ENCODE results near the gene PCCA.
A peak's percentile ranks its signal among the peaks of the same experiment; 100 is the strongest.

Gene PCCA

DNA sequence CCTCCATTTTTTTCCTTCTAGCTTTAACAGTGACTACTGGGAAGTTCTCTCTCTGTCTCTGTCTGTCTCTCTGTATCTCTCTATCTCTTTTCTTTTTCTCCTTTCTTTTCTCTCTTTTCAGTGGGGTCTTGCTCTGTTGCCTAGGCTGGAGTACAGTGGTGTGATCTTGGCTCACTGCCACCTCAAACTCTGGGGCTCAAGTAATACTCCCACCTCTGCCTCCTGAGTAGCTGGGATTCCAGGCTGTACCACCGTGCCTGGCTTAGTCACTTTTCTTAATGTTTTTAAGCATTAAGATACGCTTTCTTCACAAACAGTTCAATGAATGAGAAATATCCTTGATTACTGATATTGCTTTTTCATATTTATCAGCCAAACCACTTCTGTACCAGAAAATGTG lies 13.1 kb downstream of the PCCA start:
- no peaks in the 10 kb centered on the region for H3K27me3 Mint-ChIP-seq
- H3K27ac Mint-ChIP-seq (ENCODE audit: low read depth) = no peak overlapping the region
- H3K9me3 Mint-ChIP-seq = no peaks in the 10 kb centered on the region
- no peak overlapping the region for H3K4me3 Mint-ChIP-seq
- H3K4me1 Mint-ChIP-seq = peaks cover 16% of the 10 kb centered on the region
- H3K36me3 Mint-ChIP-seq (ENCODE audit: insufficient read depth) = peaks cover 8% of the 10 kb centered on the region
- no peak for DNase-seq (ENCODE audit: low spot score in 2 of 2)
- ATAC-seq (replicated peaks; ENCODE audit: extremely low read depth, poor library complexity, severe bottlenecking) = no peak

- peaks cover 4% of the 10 kb centered on the region for H3K4me1 Mint-ChIP-seq
- no peak for ATAC-seq (replicated peaks; ENCODE audit: extremely low read depth, poor library complexity, severe bottlenecking)
- peaks cover 8% of the 10 kb centered on the region for H3K36me3 Mint-ChIP-seq (ENCODE audit: insufficient read depth)
- no peak overlapping the region for H3K27ac Mint-ChIP-seq (ENCODE audit: low read depth)
- DNase-seq (ENCODE audit: low spot score in 2 of 2) = no peak
- H3K9me3 Mint-ChIP-seq = no peaks in the 10 kb centered on the region
- H3K27me3 Mint-ChIP-seq = no peaks in the 10 kb centered on the region
- no peak overlapping the region for H3K4me3 Mint-ChIP-seq
Measured at GRCh38 chr13:100106005-100106404, 17.1 kb downstream of the PCCA start.

DNA sequence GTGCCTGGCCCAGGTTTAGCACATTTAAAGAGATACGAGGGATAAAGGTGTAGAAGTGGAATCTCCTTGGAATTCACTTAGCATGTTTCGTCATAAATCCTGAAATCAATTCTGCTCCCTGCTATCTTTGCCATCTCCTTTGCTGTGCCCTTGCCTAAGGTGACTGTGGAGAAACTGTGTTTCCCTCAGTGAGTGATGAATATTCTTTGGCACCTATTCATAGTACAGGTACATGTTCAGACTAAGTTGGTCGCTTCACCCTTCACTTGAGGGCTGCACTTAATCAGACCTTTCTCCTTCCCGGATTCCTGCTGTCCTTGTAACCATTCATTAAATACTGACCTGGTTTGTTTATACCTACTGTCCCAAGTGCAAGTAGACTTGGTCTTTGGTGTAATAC lies 17.8 kb downstream of the PCCA start:
- H3K36me3 Mint-ChIP-seq (ENCODE audit: insufficient read depth) = peaks cover 8% of the 10 kb centered on the region
- H3K9me3 Mint-ChIP-seq = no peaks in the 10 kb centered on the region
- H3K4me3 Mint-ChIP-seq = no peak overlapping the region
- DNase-seq (ENCODE audit: low spot score in 2 of 2) (no peak), ATAC-seq (replicated peaks; ENCODE audit: extremely low read depth, poor library complexity, severe bottlenecking) (no peak)
- no peak overlapping the region for H3K27ac Mint-ChIP-seq (ENCODE audit: low read depth)
- no peaks in the 10 kb centered on the region for H3K27me3 Mint-ChIP-seq
- H3K4me1 Mint-ChIP-seq = peaks cover 4% of the 10 kb centered on the region

- peaks cover 3% of the 10 kb centered on the region for H3K36me3 Mint-ChIP-seq (ENCODE audit: insufficient read depth)
- H3K4me1 Mint-ChIP-seq = no peaks in the 10 kb centered on the region
- no peak for DNase-seq (ENCODE audit: low spot score in 2 of 2)
- no peak overlapping the region for H3K27ac Mint-ChIP-seq (ENCODE audit: low read depth)
- ATAC-seq (replicated peaks; ENCODE audit: extremely low read depth, poor library complexity, severe bottlenecking) = no peak
- H3K9me3 Mint-ChIP-seq = no peaks in the 10 kb centered on the region
- H3K4me3 Mint-ChIP-seq = no peak overlapping the region
- H3K27me3 Mint-ChIP-seq = no peaks in the 10 kb centered on the region
Measured at GRCh38 chr13:100108913-100109507, 20.1 kb downstream of the PCCA start.

DNA sequence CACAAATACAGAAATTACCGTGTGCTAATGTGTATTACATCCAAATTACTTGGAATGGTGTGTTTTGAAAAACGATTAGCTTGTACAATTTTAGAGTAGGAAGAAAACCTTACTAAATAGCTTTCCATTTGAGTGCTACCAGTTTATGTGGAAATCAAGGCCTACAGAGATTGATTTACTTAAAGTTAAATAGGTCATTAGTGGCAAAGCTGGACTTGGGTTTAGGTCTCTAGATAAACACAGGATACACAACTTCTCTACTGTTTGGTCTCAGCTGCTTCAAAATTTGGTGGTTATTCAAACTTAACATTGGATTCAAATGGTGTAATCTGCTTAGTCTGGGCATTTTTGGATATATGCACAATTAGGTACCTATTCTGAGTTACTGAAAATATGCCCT lies 21.4 kb downstream of the PCCA start:
- H3K27me3 Mint-ChIP-seq = no peaks in the 10 kb centered on the region

GRCh38 chr13:100112186-100112838 lies 23.4 kb downstream of the PCCA start:
- Mint-ChIP-seq H3K27ac (ENCODE audit: low read depth) (no peak overlapping the region), H3K4me3 (no peak overlapping the region), H3K27me3 (no peaks in the 10 kb centered on the region), H3K4me1 (no peaks in the 10 kb centered on the region), H3K36me3 (ENCODE audit: insufficient read depth) (no peaks in the 10 kb centered on the region), H3K9me3 (no peaks in the 10 kb centered on the region)
- ATAC-seq (replicated peaks; ENCODE audit: extremely low read depth, poor library complexity, severe bottlenecking) = no peak
- DNase-seq (ENCODE audit: low spot score in 2 of 2) = no peak

More for the DNA sequence above, 21.4 kb downstream of the PCCA start:
- Mint-ChIP-seq H3K4me3 (no peak overlapping the region), H3K27ac (ENCODE audit: low read depth) (no peak overlapping the region), H3K9me3 (no peaks in the 10 kb centered on the region), H3K4me1 (no peaks in the 10 kb centered on the region), H3K36me3 (ENCODE audit: insufficient read depth) (no peaks in the 10 kb centered on the region)
- no peak for DNase-seq (ENCODE audit: low spot score in 2 of 2)
- no peak for ATAC-seq (replicated peaks; ENCODE audit: extremely low read depth, poor library complexity, severe bottlenecking)

DNA sequence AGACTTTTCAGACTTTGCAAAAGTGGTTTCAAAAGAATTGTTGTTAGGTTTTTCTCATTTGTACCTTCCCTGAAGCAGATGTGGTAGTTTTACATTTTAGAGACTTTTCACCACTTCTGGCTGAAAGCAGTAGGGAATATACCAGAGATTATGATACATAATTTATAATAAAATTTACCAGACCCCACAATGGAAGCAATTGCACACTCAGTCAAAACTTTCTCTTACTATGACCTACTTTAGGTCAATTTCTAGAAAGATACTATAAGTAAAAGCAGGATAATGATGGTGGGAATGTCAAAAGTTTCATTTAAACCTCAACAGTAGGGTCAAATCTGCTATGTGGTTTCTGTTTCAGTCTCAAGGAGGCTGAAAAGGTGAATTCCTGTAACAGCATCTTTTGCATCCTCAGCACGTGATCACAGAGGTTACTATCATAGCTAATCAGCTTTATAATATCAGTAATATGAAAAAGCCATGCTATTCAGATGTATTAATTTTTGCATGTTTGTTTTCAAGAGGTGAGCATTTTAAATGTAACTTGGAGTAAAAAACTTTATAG lies 26.9 kb downstream of the PCCA start:
- H3K27me3 Mint-ChIP-seq = no peaks in the 10 kb centered on the region
- no peaks in the 10 kb centered on the region for H3K9me3 Mint-ChIP-seq
- DNase-seq (ENCODE audit: low spot score in 2 of 2) (no peak), ATAC-seq (replicated peaks; ENCODE audit: extremely low read depth, poor library complexity, severe bottlenecking) (no peak)
- H3K4me3 Mint-ChIP-seq = no peak overlapping the region
- H3K36me3 Mint-ChIP-seq (ENCODE audit: insufficient read depth) = peaks cover 5% of the 10 kb centered on the region
- no peaks in the 10 kb centered on the region for H3K4me1 Mint-ChIP-seq
- H3K27ac Mint-ChIP-seq (ENCODE audit: low read depth) = no peak overlapping the region

DNA sequence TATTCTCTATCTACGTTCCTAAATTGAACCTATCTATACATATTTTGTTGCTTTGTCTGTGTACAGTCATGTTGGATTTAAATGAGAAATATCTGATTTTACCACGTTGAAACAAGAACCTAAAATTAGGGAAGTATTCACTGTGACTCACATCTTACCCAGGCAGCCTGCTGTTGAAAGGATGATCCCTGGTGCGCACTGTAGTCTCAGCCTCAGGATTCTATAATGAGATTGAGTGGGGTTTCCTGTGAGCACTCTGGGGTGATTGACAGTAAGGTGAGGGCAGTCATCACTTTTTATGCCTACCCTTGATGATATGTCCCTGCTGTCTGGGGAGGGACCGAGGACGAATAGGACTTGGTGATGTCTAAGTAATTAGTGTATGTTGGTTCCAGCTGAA lies 35.4 kb downstream of the PCCA start:
- Mint-ChIP-seq H3K36me3 (ENCODE audit: insufficient read depth) (peaks cover 6% of the 10 kb centered on the region), H3K4me1 (peaks cover 5% of the 10 kb centered on the region), H3K9me3 (no peaks in the 10 kb centered on the region), H3K4me3 (no peak overlapping the region), H3K27me3 (no peaks in the 10 kb centered on the region), H3K27ac (ENCODE audit: low read depth) (no peak overlapping the region)
- ATAC-seq (replicated peaks; ENCODE audit: extremely low read depth, poor library complexity, severe bottlenecking) = no peak
- DNase-seq (ENCODE audit: low spot score in 2 of 2) = no peak

DNA sequence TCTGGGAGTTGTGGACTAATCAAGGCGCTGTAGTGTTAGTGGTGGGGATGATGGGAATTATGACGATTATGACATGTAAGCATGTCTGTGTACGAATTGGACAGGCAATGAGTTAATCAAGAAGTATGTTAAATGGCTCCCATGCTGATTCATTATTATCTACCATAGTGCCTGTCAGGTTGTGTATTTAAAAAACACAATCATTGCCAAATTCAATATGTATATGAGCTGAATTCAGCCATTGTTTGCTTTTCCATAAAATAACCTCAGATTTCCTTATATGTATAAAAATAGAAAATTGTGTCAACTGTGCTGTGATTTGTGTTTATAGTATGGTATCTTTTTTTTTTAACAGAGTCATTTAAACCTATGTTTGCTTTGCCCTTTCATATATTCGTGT lies 37.1 kb downstream of the PCCA start:
- peaks cover 13% of the 10 kb centered on the region for H3K4me1 Mint-ChIP-seq
- no peak overlapping the region for H3K4me3 Mint-ChIP-seq
- no peaks in the 10 kb centered on the region for H3K9me3 Mint-ChIP-seq
- H3K27ac Mint-ChIP-seq (ENCODE audit: low read depth) = no peak overlapping the region
- ATAC-seq (replicated peaks; ENCODE audit: extremely low read depth, poor library complexity, severe bottlenecking) = no peak
- peaks cover 4% of the 10 kb centered on the region for H3K36me3 Mint-ChIP-seq (ENCODE audit: insufficient read depth)
- no peak for DNase-seq (ENCODE audit: low spot score in 2 of 2)
- H3K27me3 Mint-ChIP-seq = no peaks in the 10 kb centered on the region

GRCh38 chr13:100128373-100128772 lies 39.5 kb downstream of the PCCA start:
- no peak for DNase-seq (ENCODE audit: low spot score in 2 of 2)
- Mint-ChIP-seq H3K27me3 (no peaks in the 10 kb centered on the region), H3K4me3 (no peak overlapping the region), H3K4me1 (peaks cover 13% of the 10 kb centered on the region), H3K36me3 (ENCODE audit: insufficient read depth) (peaks cover 4% of the 10 kb centered on the region), H3K27ac (ENCODE audit: low read depth) (no peak overlapping the region), H3K9me3 (no peaks in the 10 kb centered on the region)
- no peak for ATAC-seq (replicated peaks; ENCODE audit: extremely low read depth, poor library complexity, severe bottlenecking)

- no peak overlapping the region for H3K4me3 Mint-ChIP-seq
- no peak overlapping the region for H3K27ac Mint-ChIP-seq (ENCODE audit: low read depth)
- ATAC-seq (replicated peaks; ENCODE audit: extremely low read depth, poor library complexity, severe bottlenecking) = no peak
- no peak for DNase-seq (ENCODE audit: low spot score in 2 of 2)
- H3K36me3 Mint-ChIP-seq (ENCODE audit: insufficient read depth) = peaks cover 4% of the 10 kb centered on the region
- no peaks in the 10 kb centered on the region for H3K27me3 Mint-ChIP-seq
- peaks cover 13% of the 10 kb centered on the region for H3K4me1 Mint-ChIP-seq
- H3K9me3 Mint-ChIP-seq = no peaks in the 10 kb centered on the region
Measured at GRCh38 chr13:100128838-100129237, 39.9 kb downstream of the PCCA start.

DNA sequence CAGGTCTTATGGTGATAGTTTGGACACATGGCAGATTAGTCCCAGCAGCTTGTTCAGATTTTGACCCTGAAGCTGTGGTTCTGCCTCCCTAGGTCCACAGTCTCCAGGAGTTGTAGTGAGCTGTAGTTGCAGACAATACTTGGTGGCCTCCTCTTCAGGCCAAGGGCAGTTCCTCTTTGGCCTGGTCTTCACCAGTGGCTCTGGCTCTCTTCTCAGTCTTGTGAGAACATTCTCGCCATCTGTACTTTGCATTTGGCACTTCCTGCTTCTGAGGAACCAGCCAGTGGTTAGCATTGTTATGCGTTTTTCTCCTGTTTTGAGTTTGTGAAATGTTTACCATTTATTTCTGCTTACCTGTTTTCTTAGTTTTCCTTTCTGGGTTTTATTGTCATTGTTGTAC lies 40.7 kb downstream of the PCCA start:
- no peak for ATAC-seq (replicated peaks; ENCODE audit: extremely low read depth, poor library complexity, severe bottlenecking)
- Mint-ChIP-seq H3K36me3 (ENCODE audit: insufficient read depth) (peaks cover 4% of the 10 kb centered on the region), H3K4me3 (no peak overlapping the region), H3K27me3 (no peaks in the 10 kb centered on the region), H3K4me1 (peaks cover 13% of the 10 kb centered on the region), H3K9me3 (no peaks in the 10 kb centered on the region), H3K27ac (ENCODE audit: low read depth) (peak overlapping the region; percentile 42)
- DNase-seq (ENCODE audit: low spot score in 2 of 2) = no peak

- Mint-ChIP-seq H3K27ac (ENCODE audit: low read depth) (peak overlapping the region; percentile 42), H3K4me1 (peaks cover 13% of the 10 kb centered on the region), H3K4me3 (no peak overlapping the region), H3K27me3 (no peaks in the 10 kb centered on the region), H3K36me3 (ENCODE audit: insufficient read depth) (peaks cover 4% of the 10 kb centered on the region), H3K9me3 (no peaks in the 10 kb centered on the region)
- ATAC-seq (replicated peaks; ENCODE audit: extremely low read depth, poor library complexity, severe bottlenecking) (no peak), DNase-seq (ENCODE audit: low spot score in 2 of 2) (no peak)
Measured at GRCh38 chr13:100130092-100130491, 41.2 kb downstream of the PCCA start.

Measured in central memory CD8-positive, alpha-beta T cell (primary cell).